HepG2 (cell line): Measurements from ENCODE around the gene SNX30. TPM values are rescaled to one million over a fixed set of nuclear protein-coding genes. Genes with fewer than 3 reads are reported as not detected.

ENCODE experiments used
- BCL6 ChIP-seq: IDR thresholded peaks from 2 replicates; pipeline ENCODE4 v1.6.1; 2016; ENCODE audit warnings: missing genetic modification reagents, missing compliant biosample characterization
- CEBPG ChIP-seq: IDR thresholded peaks from 2 replicates; pipeline ENCODE4 v1.6.1; 2016
- HNF1A ChIP-seq, 2 experiments: sonication (generic) in 1 of 2; formaldehyde crosslinking in 1 of 2; IDR thresholded peaks; 2 replicates each; pipeline versions ENCODE4 v1.4.0 to v1.6.1; 2016 to 2020; ENCODE audit warnings: borderline replicate concordance in 1 of 2, low read depth in 1 of 2, mild to moderate bottlenecking in 1 of 2, missing genetic modification reagents in 1 of 2
- HNF1B ChIP-seq: sonication (generic); formaldehyde crosslinking; IDR thresholded peaks from 2 replicates; pipeline ENCODE4 v1.5.1; 2020; ENCODE audit warnings: mild to moderate bottlenecking, moderate library complexity, missing genetic modification reagents
- KAT8 ChIP-seq: IDR thresholded peaks from 2 replicates; pipeline ENCODE4 v1.6.1; 2016; ENCODE audit warnings: missing genetic modification reagents, missing compliant biosample characterization
- LBX2 ChIP-seq: sonication (generic); formaldehyde crosslinking; IDR thresholded peaks from 2 replicates; pipeline ENCODE4 v1.5.0; 2020; ENCODE audit warnings: missing genetic modification reagents, mild to moderate bottlenecking, borderline replicate concordance
- NR2F6 ChIP-seq, 2 experiments: IDR thresholded peaks; 2 replicates each; pipeline ENCODE4 v1.6.1; 2016; ENCODE audit warnings: antibody characterized with exemption in 1 of 2, mild to moderate bottlenecking in 1 of 2
- THAP11 ChIP-seq: IDR thresholded peaks from 2 replicates; pipeline ENCODE4 v1.6.1; 2016; ENCODE audit warnings: missing biosample characterization, missing genetic modification reagents
- ZBTB34 ChIP-seq: sonication (generic); formaldehyde crosslinking; IDR thresholded peaks from 2 replicates; pipeline ENCODE4 v1.8.0; 2022; ENCODE audit warnings: mild to moderate bottlenecking, missing genetic modification reagents
- ZNF232 ChIP-seq: sonication (generic); formaldehyde crosslinking; IDR thresholded peaks from 2 replicates; pipeline ENCODE4 v1.4.0; 2020; ENCODE audit warnings: missing genetic modification reagents, borderline replicate concordance
- ZNF292 ChIP-seq: sonication (generic); formaldehyde crosslinking; IDR thresholded peaks from 2 replicates; pipeline ENCODE4 v1.8.1; 2022; ENCODE audit warnings: mild to moderate bottlenecking, low read depth, missing genetic modification reagents, borderline replicate concordance
- ZNF530 ChIP-seq: sonication (generic); formaldehyde crosslinking; IDR thresholded peaks from 2 replicates; pipeline ENCODE4 v1.5.0; 2020; ENCODE audit warnings: low read depth, mild to moderate bottlenecking, missing genetic modification reagents
- polyA plus RNA-seq, 8 experiments: library from polyadenylated mRNA; depleted of rRNA in 3 of 8; stranded (reverse) in 7 of 8; unstranded in 1 of 8; fragments of >200 nt; fragmentation: Illumina TruSeq in 4 of 8; extraction: Trizol in 4 of 8; gene quantifications; 2 replicates each; pipeline versions ENCODE4 v1.2.1 to v1.2.3, GENCODE V29; 2011 to 2016; ENCODE audit warnings: low read depth in 4 of 8, missing spikeins in 1 of 8, mixed read lengths in 1 of 8; ENCODE audit not compliant: insufficient read depth in 1 of 8
- total RNA-seq, 5 experiments: library from RNA; depleted of rRNA; stranded (reverse); fragments of >200 nt; fragmentation: Illumina TruSeq; extraction: Trizol; gene quantifications; 2 replicates each; pipeline ENCODE4 v1.2.3, GENCODE V29; 2016; ENCODE audit warnings: low read depth in 1 of 5
- TF ChIP-seq, protein P1 (sequence below): sonication (generic); formaldehyde crosslinking; IDR thresholded peaks from 2 replicates; pipeline ENCODE4 v1.4.0; 2020; ENCODE audit warnings: missing genetic modification reagents, mild to moderate bottlenecking, borderline replicate concordance
- TF ChIP-seq, protein P2 (sequence below): sonication (generic); formaldehyde crosslinking; IDR thresholded peaks from 2 replicates; pipeline ENCODE4 v1.4.0; 2020; ENCODE audit warnings: low read depth, mild to moderate bottlenecking, missing genetic modification reagents

The SNX30 gene
- total and polyA plus RNA-seq, 2 of the 13 experiments (the other 11 are each of a cell fraction or from before 2014, with no cell fraction given) = 4.4 to 12.4 TPM

GRCh38 chr9:112731971-112732370 lies 18.6 kb upstream of the SNX30 start (continued):
- TF ChIP-seq, protein P1, sequence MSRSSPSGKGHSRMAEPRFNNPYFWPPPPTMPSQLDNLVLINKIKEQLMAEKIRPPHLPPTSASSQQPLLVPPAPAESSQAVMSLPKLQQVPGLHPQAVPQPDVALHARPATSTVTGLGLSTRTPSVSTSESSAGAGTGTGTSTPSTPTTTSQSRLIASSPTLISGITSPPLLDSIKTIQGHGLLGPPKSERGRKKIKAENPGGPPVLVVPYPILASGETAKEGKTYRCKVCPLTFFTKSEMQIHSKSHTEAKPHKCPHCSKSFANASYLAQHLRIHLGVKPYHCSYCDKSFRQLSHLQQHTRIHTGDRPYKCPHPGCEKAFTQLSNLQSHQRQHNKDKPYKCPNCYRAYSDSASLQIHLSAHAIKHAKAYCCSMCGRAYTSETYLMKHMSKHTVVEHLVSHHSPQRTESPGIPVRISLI = no peak
- TF ChIP-seq NR2F6 (IDR thresholded peaks at IDR 0.05) (no peak), NR2F6 (CRISPR knock-in tag; IDR thresholded peaks at IDR 0.05) (peak; percentile 44; the same call in 1 of the 2 replicates), ZNF530 (CRISPR knock-in tag) (no peak), ZNF292 (CRISPR knock-in tag) (peak; percentile 65; the same call in 1 of the 2 replicates), BCL6 (CRISPR knock-in tag) (peak; percentile 74), CEBPG (CRISPR knock-in tag) (0 out of 2 replicates have a peak, but pooled peaks have one; percentile 32), HNF1B (CRISPR knock-in tag) (peak; percentile 75), ZBTB34 (0 out of 2 replicates have a peak, but pooled peaks have one; percentile 31), THAP11 (CRISPR knock-in tag) (peak; percentile 14; the same call in 1 of the 2 replicates), KAT8 (CRISPR knock-in tag) (peak; percentile 33; the same call in 1 of the 2 replicates), ZNF232 (CRISPR knock-in tag) (peak; percentile 37; the same call in 1 of the 2 replicates), HNF1A (IDR thresholded peaks at IDR 0.05; ENCODE audit: low read depth) (peak; percentile 76), HNF1A (CRISPR knock-in tag; IDR thresholded peaks at IDR 0.05; ENCODE audit: borderline replicate concordance) (peak; percentile 92), LBX2 (CRISPR knock-in tag) (no peak)
- TF ChIP-seq, protein P2, sequence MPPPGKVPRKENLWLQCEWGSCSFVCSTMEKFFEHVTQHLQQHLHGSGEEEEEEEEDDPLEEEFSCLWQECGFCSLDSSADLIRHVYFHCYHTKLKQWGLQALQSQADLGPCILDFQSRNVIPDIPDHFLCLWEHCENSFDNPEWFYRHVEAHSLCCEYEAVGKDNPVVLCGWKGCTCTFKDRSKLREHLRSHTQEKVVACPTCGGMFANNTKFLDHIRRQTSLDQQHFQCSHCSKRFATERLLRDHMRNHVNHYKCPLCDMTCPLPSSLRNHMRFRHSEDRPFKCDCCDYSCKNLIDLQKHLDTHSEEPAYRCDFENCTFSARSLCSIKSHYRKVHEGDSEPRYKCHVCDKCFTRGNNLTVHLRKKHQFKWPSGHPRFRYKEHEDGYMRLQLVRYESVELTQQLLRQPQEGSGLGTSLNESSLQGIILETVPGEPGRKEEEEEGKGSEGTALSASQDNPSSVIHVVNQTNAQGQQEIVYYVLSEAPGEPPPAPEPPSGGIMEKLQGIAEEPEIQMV (CRISPR knock-in tag) = 0 out of 2 replicates have a peak, but pooled peaks have one; percentile 48
